Bronchial epithelial cell (primary cell): ENCODE measurements around the gene BPTF. TPM values are rescaled to one million over a fixed set of nuclear protein-coding genes. Genes with fewer than 3 reads are reported as not detected.
"Not testable (repeated sequence)": the region's sequence is repeated elsewhere in the genome, so short reads cannot be mapped to it uniquely, and the experiment has no call there.

Source experiments
- DNase-seq: peaks from one replicate; pipeline ENCODE4 v3.0.0-alpha.2; 2010; ENCODE audit warnings: low read depth
- FAIRE-seq: peaks from 2 replicates; lab custom pipeline; 2011; peaks lifted over from hg19 to GRCh38; lab: Jason Lieb, UNC
- H3K27me3 ChIP-seq: 2 replicates; pipeline ENCODE4 v1.5.1; 2011; ENCODE audit warnings: low read length; ENCODE audit not compliant: control insufficient read depth, insufficient read depth
- H3K36me3 ChIP-seq: 2 replicates; pipeline ENCODE4 v1.5.1; 2011; ENCODE audit warnings: low read length; ENCODE audit not compliant: control insufficient read depth, insufficient read depth
- H3K4me3 ChIP-seq: 2 replicates; pipeline ENCODE4 v1.5.1; 2011; ENCODE audit warnings: mild to moderate bottlenecking, low read depth, low read length, control low read depth
- CTCF ChIP-seq: IDR thresholded peaks from 2 replicates; pipeline ENCODE4 v1.5.1; 2011; ENCODE audit warnings: mild to moderate bottlenecking, moderate library complexity, low read length, control low read depth, inconsistent platforms; ENCODE audit not compliant: insufficient read depth, severe bottlenecking
- total RNA-seq: library from RNA; depleted of rRNA; stranded (reverse); fragments of >200 nt; gene quantifications from 2 replicates; pipeline ENCODE4 v1.2.1, GENCODE V29; 2014

Gene BPTF
- total RNA-seq, 1 donor from 2014 or later = 18.7 TPM

GRCh38 chr17:67912088-67912487 lies 86.8 kb downstream of the BPTF start:
- no peak for FAIRE-seq
- H3K27me3 ChIP-seq = no peaks in the 10 kb centered on the region
- peaks cover 5% of the 10 kb centered on the region for H3K36me3 ChIP-seq

DNA sequence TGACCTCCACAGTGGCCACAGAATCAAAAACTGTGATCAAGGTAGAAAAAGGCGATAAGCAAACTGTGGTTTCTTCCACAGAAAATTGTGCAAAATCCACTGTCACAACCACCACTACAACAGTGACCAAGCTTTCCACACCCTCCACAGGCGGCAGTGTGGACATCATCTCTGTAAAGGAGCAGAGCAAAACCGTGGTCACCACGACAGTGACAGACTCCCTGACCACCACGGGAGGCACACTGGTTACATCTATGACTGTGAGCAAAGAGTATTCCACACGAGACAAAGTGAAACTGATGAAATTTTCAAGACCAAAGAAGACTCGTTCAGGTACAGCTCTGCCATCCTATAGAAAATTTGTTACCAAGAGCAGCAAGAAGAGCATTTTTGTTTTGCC lies 87.4 kb downstream of the BPTF start:
- peaks cover 5% of the 10 kb centered on the region for H3K36me3 ChIP-seq
- no peak for DNase-seq
- peak; percentile 50 for FAIRE-seq
- H3K27me3 ChIP-seq = no peaks in the 10 kb centered on the region
- no peak overlapping the region for H3K4me3 ChIP-seq
- TF ChIP-seq CTCF = no peak

More at GRCh38 chr17:67912088-67912487, 86.8 kb downstream of the BPTF start:
- no peak for DNase-seq
- TF ChIP-seq CTCF = no peak
- H3K4me3 ChIP-seq = no peak overlapping the region

DNA sequence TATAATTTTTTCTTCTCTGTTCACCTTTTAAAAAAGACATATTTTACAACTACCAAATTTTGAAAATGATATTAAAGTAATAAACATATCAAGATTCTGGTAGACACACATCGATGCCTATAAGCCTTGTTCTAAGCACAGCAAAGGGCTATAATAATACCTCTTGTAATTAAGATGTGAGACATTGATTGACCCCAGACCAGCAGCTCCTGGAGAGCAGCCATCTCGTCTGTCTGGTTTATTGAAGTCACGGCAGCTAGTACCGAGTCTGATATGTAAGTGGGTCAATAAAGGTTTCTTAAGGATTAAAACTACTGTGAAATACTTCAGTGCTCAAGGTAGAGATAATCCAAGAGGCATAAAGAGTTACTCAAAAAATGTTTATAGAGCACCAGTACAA lies 94.9 kb downstream of the BPTF start:
- DNase-seq (no peak), FAIRE-seq (no peak)
- TF ChIP-seq CTCF = no peak
- H3K36me3 ChIP-seq = peaks cover 4% of the 10 kb centered on the region
- no peaks in the 10 kb centered on the region for H3K27me3 ChIP-seq
- no peak overlapping the region for H3K4me3 ChIP-seq

GRCh38 chr17:67922503-67922902 lies 97.2 kb downstream of the BPTF start:
- Histone ChIP-seq H3K4me3 (no peak overlapping the region), H3K27me3 (no peaks in the 10 kb centered on the region), H3K36me3 (peaks cover 8% of the 10 kb centered on the region)
- DNase-seq (no peak), FAIRE-seq (no peak)
- TF ChIP-seq CTCF = no peak

DNA sequence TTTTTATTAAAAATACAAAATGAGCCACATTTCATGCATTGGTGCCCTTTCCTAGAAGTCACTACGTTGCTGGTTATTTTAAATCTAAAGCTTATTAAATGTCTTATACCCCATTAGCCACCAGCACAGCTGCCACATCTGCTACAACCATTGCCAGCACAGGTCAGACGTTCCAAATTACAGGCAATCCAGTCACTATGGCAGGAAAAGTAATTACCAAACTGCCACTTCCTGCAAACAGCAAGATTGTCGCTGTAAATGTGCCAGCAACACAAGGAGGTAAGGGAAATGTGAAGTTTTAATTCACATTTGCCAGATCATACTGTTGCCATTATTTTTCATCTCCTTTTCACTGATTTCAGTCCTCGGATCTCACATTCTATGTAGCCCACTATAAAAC lies 103.5 kb downstream of the BPTF start:
- H3K36me3 ChIP-seq = peaks cover 18% of the 10 kb centered on the region
- not testable (repeated sequence) for DNase-seq, FAIRE-seq, H3K27me3 ChIP-seq, H3K4me3 ChIP-seq

DNA sequence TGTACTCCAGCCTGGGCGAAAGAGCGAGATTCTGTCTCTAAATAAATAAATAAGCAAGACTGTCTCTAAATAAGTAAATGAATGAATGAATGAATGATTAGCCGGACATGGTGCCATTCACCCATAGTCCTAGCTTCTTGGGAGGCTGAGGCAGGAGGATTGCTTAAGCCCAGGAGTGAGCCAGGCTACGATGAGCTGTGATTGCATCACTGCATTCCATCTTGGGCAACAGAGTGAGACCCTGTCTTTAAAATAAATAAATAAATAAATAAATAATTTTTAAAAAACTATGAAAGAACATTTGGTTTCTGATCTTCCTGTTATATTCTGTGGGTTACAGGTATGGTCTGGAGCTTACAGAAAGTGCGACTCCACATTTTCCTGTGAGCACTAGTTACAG lies 105.9 kb downstream of the BPTF start:
- no peak for TF ChIP-seq CTCF
- Histone ChIP-seq H3K36me3 (peaks cover 18% of the 10 kb centered on the region), H3K4me3 (no peak overlapping the region), H3K27me3 (no peaks in the 10 kb centered on the region)
- DNase-seq = no peak
- no peak for FAIRE-seq
